ENCODE measurements around the gene USP51. TPM values are rescaled to one million over a fixed set of nuclear protein-coding genes. Genes with fewer than 3 reads are reported as not detected.
"Not testable (repeated sequence)": the region's sequence is repeated elsewhere in the genome, so short reads cannot be mapped to it uniquely, and the experiment has no call there.

USP51 gene
- total RNA-seq, 1 donor from 2014 or later, result 2.0 TPM

- Histone ChIP-seq H3K36me3 (ENCODE audit: control insufficient read depth, insufficient read depth, low read length) (no peaks in the 10 kb centered on the region), H3K4me3 (ENCODE audit: low read depth, low read length) (no peak overlapping the region), H3K27me3 (ENCODE audit: control insufficient read depth, insufficient read depth, low read length) (no peaks in the 10 kb centered on the region)
- no peak for TF ChIP-seq CTCF (IDR thresholded peaks at IDR 0.05; ENCODE audit: insufficient read depth, low read length, poor library complexity, severe bottlenecking)
- no peak for DNase-seq (ENCODE audit: low read depth)
Measured at GRCh38 chrX:55486736-55487135, 2.9 kb downstream of the USP51 start.

- DNase-seq (ENCODE audit: low read depth), result no peak
- TF ChIP-seq CTCF (IDR thresholded peaks at IDR 0.05; ENCODE audit: insufficient read depth, low read length, poor library complexity, severe bottlenecking), result no peak
- Histone ChIP-seq H3K36me3 (ENCODE audit: control insufficient read depth, insufficient read depth, low read length) (no peaks in the 10 kb centered on the region), H3K27me3 (ENCODE audit: control insufficient read depth, insufficient read depth, low read length) (no peaks in the 10 kb centered on the region), H3K4me3 (ENCODE audit: low read depth, low read length) (no peak overlapping the region)
Measured at GRCh38 chrX:55484948-55485347, 4.7 kb downstream of the USP51 start.

GRCh38 chrX:55480390-55481062 lies 9.1 kb downstream of the USP51 start:
- DNase-seq (ENCODE audit: low read depth), result no peak
- H3K36me3 ChIP-seq (ENCODE audit: control insufficient read depth, insufficient read depth, low read length), result no peaks in the 10 kb centered on the region
- H3K27me3 ChIP-seq (ENCODE audit: control insufficient read depth, insufficient read depth, low read length), result no peaks in the 10 kb centered on the region
- H3K4me3 ChIP-seq (ENCODE audit: low read depth, low read length), result no peak overlapping the region
- no peak for TF ChIP-seq CTCF (IDR thresholded peaks at IDR 0.05; ENCODE audit: insufficient read depth, low read length, poor library complexity, severe bottlenecking)

- not testable (repeated sequence) for H3K4me3 ChIP-seq (ENCODE audit: low read depth, low read length); H3K27me3 ChIP-seq (ENCODE audit: control insufficient read depth, insufficient read depth, low read length); DNase-seq (ENCODE audit: low read depth); H3K36me3 ChIP-seq (ENCODE audit: control insufficient read depth, insufficient read depth, low read length)
Measured at GRCh38 chrX:55479956-55480355, 9.7 kb downstream of the USP51 start.

GRCh38 chrX:55465791-55466190 lies 23.9 kb downstream of the USP51 start:
- H3K27me3 ChIP-seq (ENCODE audit: control insufficient read depth, insufficient read depth, low read length), result not testable (repeated sequence)

GRCh38 chrX:55465108-55465507 lies 24.5 kb downstream of the USP51 start:
- not testable (repeated sequence) for H3K4me3 ChIP-seq (ENCODE audit: low read depth, low read length); H3K27me3 ChIP-seq (ENCODE audit: control insufficient read depth, insufficient read depth, low read length); DNase-seq (ENCODE audit: low read depth); H3K36me3 ChIP-seq (ENCODE audit: control insufficient read depth, insufficient read depth, low read length)

More at GRCh38 chrX:55465791-55466190, 23.9 kb downstream of the USP51 start:
- H3K4me3 ChIP-seq (ENCODE audit: low read depth, low read length); DNase-seq (ENCODE audit: low read depth); H3K36me3 ChIP-seq (ENCODE audit: control insufficient read depth, insufficient read depth, low read length): not testable (repeated sequence)

- H3K36me3 ChIP-seq (ENCODE audit: control insufficient read depth, insufficient read depth, low read length); DNase-seq (ENCODE audit: low read depth); H3K4me3 ChIP-seq (ENCODE audit: low read depth, low read length); H3K27me3 ChIP-seq (ENCODE audit: control insufficient read depth, insufficient read depth, low read length): not testable (repeated sequence)
Measured at GRCh38 chrX:55464050-55464449, 25.6 kb downstream of the USP51 start.

- not testable (repeated sequence) for H3K4me3 ChIP-seq (ENCODE audit: low read depth, low read length); DNase-seq (ENCODE audit: low read depth); H3K36me3 ChIP-seq (ENCODE audit: control insufficient read depth, insufficient read depth, low read length)
Measured at GRCh38 chrX:55459926-55460325, 29.7 kb downstream of the USP51 start.

GRCh38 chrX:55459426-55459825 lies 30.2 kb downstream of the USP51 start:
- not testable (repeated sequence) for H3K4me3 ChIP-seq (ENCODE audit: low read depth, low read length); DNase-seq (ENCODE audit: low read depth); H3K27me3 ChIP-seq (ENCODE audit: control insufficient read depth, insufficient read depth, low read length); H3K36me3 ChIP-seq (ENCODE audit: control insufficient read depth, insufficient read depth, low read length)

More at GRCh38 chrX:55459926-55460325, 29.7 kb downstream of the USP51 start:
- not testable (repeated sequence) for H3K27me3 ChIP-seq (ENCODE audit: control insufficient read depth, insufficient read depth, low read length)

GRCh38 chrX:55455708-55456107 lies 33.9 kb downstream of the USP51 start:
- H3K36me3 ChIP-seq (ENCODE audit: control insufficient read depth, insufficient read depth, low read length); DNase-seq (ENCODE audit: low read depth); H3K27me3 ChIP-seq (ENCODE audit: control insufficient read depth, insufficient read depth, low read length); H3K4me3 ChIP-seq (ENCODE audit: low read depth, low read length): not testable (repeated sequence)

All from kidney epithelial cell (primary cell).